Activated CD8-positive, alpha-beta memory T cell treated with anti-CD3 and anti-CD28 coated beads, Interleukin-2, amount 50 U/mL, for 24 hours (primary cell): ENCODE measurements around the gene SUCLG1.
"Not testable (repeated sequence)": the region's sequence is repeated elsewhere in the genome, so short reads cannot be mapped to it uniquely, and the experiment has no call there.

Experiments used
- DNase-seq: peaks from one replicate; pipeline ENCODE4 v3.0.0-alpha.2; 2020; ENCODE audit errors: extremely low read depth

SUCLG1 gene

DNA sequence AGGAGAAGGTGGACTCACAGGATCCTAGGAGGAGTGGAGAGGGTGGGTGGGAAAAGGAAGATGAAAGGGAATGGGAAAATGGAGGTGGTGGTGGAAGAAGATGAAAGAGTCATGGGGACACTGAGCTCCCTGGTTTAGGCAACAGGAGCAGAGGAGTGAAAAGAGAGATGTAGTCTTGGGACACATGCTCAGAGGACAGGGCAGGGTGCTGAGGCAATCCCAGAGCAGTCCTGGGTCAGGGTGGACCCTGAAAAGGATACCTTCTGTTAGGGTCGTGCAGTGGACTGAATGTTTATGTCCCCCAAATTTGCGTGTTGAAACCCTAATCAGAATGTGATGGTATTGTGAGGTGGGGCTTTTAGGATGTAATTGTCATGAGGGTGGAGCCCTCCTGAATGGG is 37.9 kb downstream of the SUCLG1 start:
- DNase-seq = no peak

DNA sequence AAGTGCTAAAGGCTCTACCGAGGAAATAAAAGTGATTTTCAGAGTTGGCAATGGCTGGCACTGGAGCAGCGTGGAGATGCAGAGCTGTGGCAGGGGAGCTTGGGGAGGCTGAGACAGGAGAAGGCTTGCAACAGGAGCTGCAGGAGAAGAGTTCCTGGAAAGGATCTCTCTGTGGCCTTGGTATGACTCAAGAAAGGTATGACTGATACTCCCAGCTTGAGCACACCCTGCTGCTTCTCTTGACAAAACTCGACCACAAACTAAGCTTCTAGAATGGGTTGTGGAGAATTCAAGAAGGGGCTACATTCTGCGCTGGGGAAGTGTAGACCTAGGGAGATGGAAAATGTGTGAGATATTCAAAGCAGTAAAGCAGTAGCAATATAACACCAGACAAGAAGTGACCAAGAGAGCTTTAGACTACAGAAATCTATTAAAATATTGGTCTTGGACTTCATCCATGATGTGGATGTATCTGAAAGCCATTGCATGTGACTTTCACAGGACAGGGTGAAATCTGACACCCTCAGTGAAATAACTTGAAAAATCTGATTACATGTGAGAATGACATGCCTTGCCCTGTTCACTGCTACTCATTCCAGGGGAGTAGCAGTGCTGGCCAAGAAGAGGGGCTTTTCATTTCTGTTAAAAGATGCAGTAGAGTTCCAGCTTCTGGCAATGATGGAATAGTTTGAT is 41.5 kb downstream of the SUCLG1 start:
- DNase-seq = no peak

DNA sequence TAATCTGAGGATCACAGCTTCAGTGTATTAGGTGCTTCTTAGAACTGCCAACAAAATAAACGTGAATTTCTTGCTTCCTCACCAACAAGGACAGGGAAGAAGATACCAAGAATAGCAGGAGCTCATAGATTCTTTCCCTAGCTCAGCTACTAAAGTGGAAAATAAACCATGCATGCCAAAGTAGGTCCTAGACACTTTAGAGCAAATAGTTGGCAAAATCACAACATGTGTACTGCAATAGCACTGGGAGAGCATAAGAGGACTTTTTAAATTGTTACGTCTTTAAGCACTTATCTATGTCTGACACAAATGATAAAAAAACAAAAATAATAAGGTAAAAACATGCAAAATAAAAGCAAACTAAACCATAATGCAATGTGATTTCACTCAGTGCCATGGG is 49.5 kb downstream of the SUCLG1 start:
- no peak for DNase-seq

GRCh38 chr2:84402111-84402510 is 57.0 kb downstream of the SUCLG1 start:
- DNase-seq = not testable (repeated sequence)

- DNase-seq = not testable (repeated sequence)
Observed at GRCh38 chr2:84399839-84400238, 59.2 kb downstream of the SUCLG1 start.

DNA sequence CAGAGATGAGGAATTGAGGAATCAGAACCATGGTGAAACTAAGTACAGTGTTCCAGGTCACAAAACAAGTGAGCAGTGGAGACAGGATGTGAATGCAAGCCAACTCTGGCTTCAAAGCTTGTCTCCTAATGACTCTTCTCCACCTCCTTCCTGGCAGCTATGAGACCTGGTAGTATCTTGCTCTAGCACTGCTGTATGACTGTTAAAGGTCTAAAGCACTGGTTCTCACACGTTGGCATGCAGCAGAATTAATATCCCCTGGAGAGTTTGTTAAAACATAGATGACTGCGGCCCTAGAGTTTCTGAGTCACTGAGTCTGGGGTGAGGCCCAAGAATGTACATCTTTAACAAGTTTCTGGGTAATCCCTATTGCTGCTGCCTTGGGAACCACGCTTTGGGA is 63.3 kb downstream of the SUCLG1 start:
- no peak for DNase-seq

DNA sequence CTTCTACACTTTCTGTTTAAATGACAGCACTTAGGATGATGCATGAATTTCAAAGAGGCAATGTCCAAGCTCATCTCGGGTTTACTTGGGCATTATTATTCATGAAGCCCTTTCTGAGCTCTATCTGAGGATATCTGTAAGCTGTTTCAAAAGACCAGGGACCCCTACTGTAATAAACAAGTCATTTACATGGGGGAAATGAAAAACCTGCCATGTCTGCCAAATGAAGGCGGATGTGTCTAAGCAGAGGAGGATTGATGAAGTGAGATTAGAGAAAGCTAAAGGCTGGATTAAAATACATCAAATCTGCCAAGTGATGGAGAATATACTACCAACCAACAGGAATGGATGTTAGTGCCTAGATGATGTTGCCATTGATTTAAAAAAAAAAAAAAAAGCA is 64.5 kb downstream of the SUCLG1 start:
- DNase-seq = no peak

DNA sequence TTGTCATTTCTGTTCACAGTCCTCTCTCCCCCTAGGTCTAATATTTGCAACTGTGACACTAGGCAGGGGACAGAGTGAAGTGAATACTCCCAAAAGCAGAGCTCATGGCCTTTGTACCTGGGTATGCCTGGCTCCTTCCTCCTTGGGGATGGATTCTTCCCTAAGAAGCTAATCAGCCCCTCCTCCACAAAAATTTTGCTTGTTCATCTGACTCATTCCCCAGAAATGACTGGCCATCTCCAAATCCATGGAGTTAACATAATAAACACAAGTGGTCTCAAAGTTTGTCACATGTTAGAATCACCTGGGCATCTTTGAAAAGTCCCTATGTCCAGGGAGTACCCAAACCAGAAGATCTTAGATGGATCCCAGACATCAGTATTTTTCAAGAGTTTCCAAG is 65.3 kb downstream of the SUCLG1 start:
- DNase-seq = no peak

DNA sequence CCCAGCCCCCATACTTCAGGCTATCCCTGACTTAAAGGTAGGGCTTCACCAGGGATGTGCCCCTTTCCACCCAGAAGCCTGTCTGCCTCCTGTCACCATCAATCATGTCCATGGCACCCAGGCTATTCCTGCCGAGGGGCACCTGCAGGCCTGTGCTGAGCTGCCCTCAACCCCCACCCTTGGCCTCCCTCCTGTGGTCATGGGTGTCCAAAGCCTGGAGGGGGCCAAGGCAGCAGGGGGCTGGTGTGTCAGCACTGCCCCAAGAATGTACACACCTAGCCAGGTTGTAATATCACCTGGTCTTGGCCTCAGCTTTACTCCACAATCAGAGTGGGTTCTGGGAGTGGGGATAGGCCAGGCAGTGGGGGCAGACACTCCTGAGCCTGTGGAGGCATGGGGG is 69.3 kb downstream of the SUCLG1 start:
- no peak for DNase-seq

- no peak for DNase-seq
Observed at GRCh38 chr2:84388921-84389490, 70.1 kb downstream of the SUCLG1 start.

- DNase-seq = no peak
Observed at GRCh38 chr2:84388133-84388532, 70.9 kb downstream of the SUCLG1 start.

GRCh38 chr2:84386336-84387040 is 72.6 kb downstream of the SUCLG1 start:
- no peak for DNase-seq

- DNase-seq = no peak
Observed at GRCh38 chr2:84383271-84383670, 75.8 kb downstream of the SUCLG1 start.

- no peak for DNase-seq
Observed at GRCh38 chr2:84380875-84381274, 78.2 kb downstream of the SUCLG1 start.

- no peak for DNase-seq
Observed at GRCh38 chr2:84378960-84379359, 80.1 kb downstream of the SUCLG1 start.

- DNase-seq = no peak
Observed at GRCh38 chr2:84375020-84375419, 84.1 kb downstream of the SUCLG1 start.

GRCh38 chr2:84373866-84374265 is 85.2 kb downstream of the SUCLG1 start:
- no peak for DNase-seq
